ENCODE data around the gene OGFRL1. TPM values are rescaled to one million over a fixed set of nuclear protein-coding genes. Genes with fewer than 3 reads are reported as not detected.

OGFRL1 gene
- total and polyA plus RNA-seq, 9 of the 15 experiments (the other 6 are each of a cell fraction or from before 2014, with no cell fraction given), result 0.01 to 0.07 (median 0.03) TPM

DNA sequence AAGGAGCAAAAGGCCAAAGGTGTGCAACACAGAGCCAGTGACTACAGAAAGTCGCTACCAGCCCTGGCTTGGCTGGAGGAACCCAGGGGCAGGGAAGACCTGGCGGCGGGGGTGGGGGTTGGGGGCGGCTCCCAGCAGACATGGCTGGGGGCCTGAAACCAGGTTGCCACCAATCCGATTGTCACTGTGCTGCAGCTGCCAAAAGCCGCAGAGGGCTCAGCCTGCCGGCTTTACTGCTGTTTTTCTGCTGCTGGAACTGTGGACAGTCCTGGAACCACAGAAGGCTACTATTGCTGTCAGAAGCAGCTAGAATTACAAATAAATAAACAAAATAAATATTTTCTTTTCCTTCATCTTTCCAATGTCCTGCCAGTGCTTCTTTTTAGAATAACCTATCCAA lies 25.7 kb upstream of the OGFRL1 start:
- Histone ChIP-seq H3K36me3 (ENCODE audit: control insufficient read depth, insufficient read depth, low read length) (no peaks in the 10 kb centered on the region), H3K4me1 (replicated peaks in 1 of 2; ENCODE audit: control insufficient read depth in 2 of 2, insufficient read depth in 2 of 2, low read length in 2 of 2) (no peaks in the 10 kb centered on the region), H3K79me2 (ENCODE audit: control insufficient read depth, insufficient read depth, low read length) (no peaks in the 10 kb centered on the region), H3K9me1 (ENCODE audit: control insufficient read depth, insufficient read depth, low read length) (no peaks in the 10 kb centered on the region), H4K20me1 (replicated peaks; ENCODE audit: control insufficient read depth, insufficient read depth, low read length) (no peaks in the 10 kb centered on the region), H3K27ac (ENCODE audit: extremely low read depth, low read depth, low read length) (no peak overlapping the region), H3K9me3 (replicated peaks; ENCODE audit: control insufficient read depth, insufficient read depth, low read depth, low read length) (no peaks in the 10 kb centered on the region), H3K4me3 (no peak overlapping the region), H3K27me3 (ENCODE audit: control insufficient read depth in 2 of 2, insufficient read depth in 2 of 2, low read length in 2 of 2) (no peaks in the 10 kb centered on the region), H2AFZ (ENCODE audit: low read depth, low read length) (no peak overlapping the region), H3K4me2 (ENCODE audit: insufficient read depth, low read length) (no peak overlapping the region), H3K9ac (ENCODE audit: insufficient read depth in 1 of 2, low read depth in 2 of 2, low read length in 2 of 2) (no peak overlapping the region)
- ChIA-PET POLR2A (no interaction called here), CTCF (ENCODE audit: low intra/inter-chr PET ratio) (no interaction called here)
- in situ Hi-C loops (cut with MboI) (no loop called here), intact Hi-C loops (cut with micrococcal nuclease) (no loop called here)
- no peak for FAIRE-seq
- DNase-seq (ENCODE audit: extremely low read depth in 1 of 4, low spot score in 3 of 4), result no peak
- WGBS (ENCODE audit: insufficient coverage, low coverage, missing lambda C conversion rate), result 0% methylated on average over 5 of the region's 7 CpGs
- ATAC-seq, result no peak
- BruUV-seq (replicated peaks), result no TSS peak
- TF ChIP-seq IFI16 (CRISPR knock-in tag; IDR thresholded peaks at IDR 0.05) (no peak), ELF1 (tag; IDR thresholded peaks at IDR 0.05) (no peak), CBX2 (IDR thresholded peaks at IDR 0.05; ENCODE audit: insufficient read depth, low read length, poor library complexity, severe bottlenecking) (no peak), EP400 (IDR thresholded peaks at IDR 0.05) (no peak), CBX8 (IDR thresholded peaks at IDR 0.05; ENCODE audit: borderline replicate concordance, extremely low read depth, low read depth, low read length, poor library complexity, severe bottlenecking) (no peak), SAFB2 (IDR thresholded peaks at IDR 0.05; ENCODE audit: borderline replicate concordance, low read depth, low read length, severe bottlenecking) (no peak), POU5F1 (IDR thresholded peaks at IDR 0.05; ENCODE audit: borderline replicate concordance, low read depth, low read length, partially characterized antibody) (no peak), ZNF584 (CRISPR knock-in tag; IDR thresholded peaks at IDR 0.05; ENCODE audit: low read depth) (no peak), TRIM28 (IDR thresholded peaks at IDR 0.05) (no peak), TBP (optimal IDR thresholded peaks at IDR 0.05; ENCODE audit: low read depth, low read length) (no peak), MAFG (tag; conservative IDR thresholded peaks at IDR 0.05) (no peak), L3MBTL2 (IDR thresholded peaks at IDR 0.05) (no peak), TSC22D4 (tag; IDR thresholded peaks at IDR 0.05) (no peak)
- TF ChIP-seq, protein P1, sequence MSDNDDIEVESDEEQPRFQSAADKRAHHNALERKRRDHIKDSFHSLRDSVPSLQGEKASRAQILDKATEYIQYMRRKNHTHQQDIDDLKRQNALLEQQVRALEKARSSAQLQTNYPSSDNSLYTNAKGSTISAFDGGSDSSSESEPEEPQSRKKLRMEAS (CRISPR knock-in tag; IDR thresholded peaks at IDR 0.05), result no peak
- TF ChIP-seq, protein P2, sequence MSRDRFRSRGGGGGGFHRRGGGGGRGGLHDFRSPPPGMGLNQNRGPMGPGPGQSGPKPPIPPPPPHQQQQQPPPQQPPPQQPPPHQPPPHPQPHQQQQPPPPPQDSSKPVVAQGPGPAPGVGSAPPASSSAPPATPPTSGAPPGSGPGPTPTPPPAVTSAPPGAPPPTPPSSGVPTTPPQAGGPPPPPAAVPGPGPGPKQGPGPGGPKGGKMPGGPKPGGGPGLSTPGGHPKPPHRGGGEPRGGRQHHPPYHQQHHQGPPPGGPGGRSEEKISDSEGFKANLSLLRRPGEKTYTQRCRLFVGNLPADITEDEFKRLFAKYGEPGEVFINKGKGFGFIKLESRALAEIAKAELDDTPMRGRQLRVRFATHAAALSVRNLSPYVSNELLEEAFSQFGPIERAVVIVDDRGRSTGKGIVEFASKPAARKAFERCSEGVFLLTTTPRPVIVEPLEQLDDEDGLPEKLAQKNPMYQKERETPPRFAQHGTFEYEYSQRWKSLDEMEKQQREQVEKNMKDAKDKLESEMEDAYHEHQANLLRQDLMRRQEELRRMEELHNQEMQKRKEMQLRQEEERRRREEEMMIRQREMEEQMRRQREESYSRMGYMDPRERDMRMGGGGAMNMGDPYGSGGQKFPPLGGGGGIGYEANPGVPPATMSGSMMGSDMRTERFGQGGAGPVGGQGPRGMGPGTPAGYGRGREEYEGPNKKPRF (IDR thresholded peaks at IDR 0.05; ENCODE audit: low read depth, low read length), result no peak
- TF ChIP-seq, protein P3, sequence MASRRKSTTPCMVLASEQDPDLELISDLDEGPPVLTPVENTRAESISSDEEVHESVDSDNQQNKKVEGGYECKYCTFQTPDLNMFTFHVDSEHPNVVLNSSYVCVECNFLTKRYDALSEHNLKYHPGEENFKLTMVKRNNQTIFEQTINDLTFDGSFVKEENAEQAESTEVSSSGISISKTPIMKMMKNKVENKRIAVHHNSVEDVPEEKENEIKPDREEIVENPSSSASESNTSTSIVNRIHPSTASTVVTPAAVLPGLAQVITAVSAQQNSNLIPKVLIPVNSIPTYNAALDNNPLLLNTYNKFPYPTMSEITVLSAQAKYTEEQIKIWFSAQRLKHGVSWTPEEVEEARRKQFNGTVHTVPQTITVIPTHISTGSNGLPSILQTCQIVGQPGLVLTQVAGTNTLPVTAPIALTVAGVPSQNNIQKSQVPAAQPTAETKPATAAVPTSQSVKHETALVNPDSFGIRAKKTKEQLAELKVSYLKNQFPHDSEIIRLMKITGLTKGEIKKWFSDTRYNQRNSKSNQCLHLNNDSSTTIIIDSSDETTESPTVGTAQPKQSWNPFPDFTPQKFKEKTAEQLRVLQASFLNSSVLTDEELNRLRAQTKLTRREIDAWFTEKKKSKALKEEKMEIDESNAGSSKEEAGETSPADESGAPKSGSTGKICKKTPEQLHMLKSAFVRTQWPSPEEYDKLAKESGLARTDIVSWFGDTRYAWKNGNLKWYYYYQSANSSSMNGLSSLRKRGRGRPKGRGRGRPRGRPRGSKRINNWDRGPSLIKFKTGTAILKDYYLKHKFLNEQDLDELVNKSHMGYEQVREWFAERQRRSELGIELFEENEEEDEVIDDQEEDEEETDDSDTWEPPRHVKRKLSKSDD (conservative IDR thresholded peaks at IDR 0.05; ENCODE audit: low read length), result no peak
- TF ChIP-seq, protein P4, sequence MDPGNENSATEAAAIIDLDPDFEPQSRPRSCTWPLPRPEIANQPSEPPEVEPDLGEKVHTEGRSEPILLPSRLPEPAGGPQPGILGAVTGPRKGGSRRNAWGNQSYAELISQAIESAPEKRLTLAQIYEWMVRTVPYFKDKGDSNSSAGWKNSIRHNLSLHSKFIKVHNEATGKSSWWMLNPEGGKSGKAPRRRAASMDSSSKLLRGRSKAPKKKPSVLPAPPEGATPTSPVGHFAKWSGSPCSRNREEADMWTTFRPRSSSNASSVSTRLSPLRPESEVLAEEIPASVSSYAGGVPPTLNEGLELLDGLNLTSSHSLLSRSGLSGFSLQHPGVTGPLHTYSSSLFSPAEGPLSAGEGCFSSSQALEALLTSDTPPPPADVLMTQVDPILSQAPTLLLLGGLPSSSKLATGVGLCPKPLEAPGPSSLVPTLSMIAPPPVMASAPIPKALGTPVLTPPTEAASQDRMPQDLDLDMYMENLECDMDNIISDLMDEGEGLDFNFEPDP (CRISPR knock-in tag; IDR thresholded peaks at IDR 0.05), result no peak
